Transverse colon (tissue), 4 donors: Measurements from ENCODE around the gene PYGO1.

Experiments used
- EP300 ChIP-seq: sonication (generic); formaldehyde crosslinking; IDR thresholded peaks from one replicate; pipeline ENCODE4 v1.6.1; 2017; ENCODE audit warnings: antibody characterized with exemption, low read depth
- POLR2AphosphoS5 ChIP-seq, 3 donors: sonication (generic); formaldehyde crosslinking; IDR thresholded peaks; one replicate each; pipeline ENCODE4 v1.6.1; 2016; ENCODE audit warnings: antibody characterized with exemption in 3 of 3
- TF ChIP-seq, protein P1 (sequence below), 5 experiments: fragments of 200-600 bp in 3 of 5; fragments of 450-650 bp in 2 of 5; sonication (generic) in 3 of 5; IDR thresholded peaks; 1 replicate in 2 of 5; 2 replicates in 3 of 5; pipeline ENCODE4 v1.5.1; 2016 to 2017; ENCODE audit warnings: antibody characterized with exemption in 5 of 5, inconsistent platforms in 3 of 5, mild to moderate bottlenecking in 2 of 5, moderate library complexity in 1 of 5

- TF ChIP-seq EP300 (no peak), POLR2AphosphoS5 (IDR thresholded peaks at IDR 0.05) (no peak)
- TF ChIP-seq, protein P1, sequence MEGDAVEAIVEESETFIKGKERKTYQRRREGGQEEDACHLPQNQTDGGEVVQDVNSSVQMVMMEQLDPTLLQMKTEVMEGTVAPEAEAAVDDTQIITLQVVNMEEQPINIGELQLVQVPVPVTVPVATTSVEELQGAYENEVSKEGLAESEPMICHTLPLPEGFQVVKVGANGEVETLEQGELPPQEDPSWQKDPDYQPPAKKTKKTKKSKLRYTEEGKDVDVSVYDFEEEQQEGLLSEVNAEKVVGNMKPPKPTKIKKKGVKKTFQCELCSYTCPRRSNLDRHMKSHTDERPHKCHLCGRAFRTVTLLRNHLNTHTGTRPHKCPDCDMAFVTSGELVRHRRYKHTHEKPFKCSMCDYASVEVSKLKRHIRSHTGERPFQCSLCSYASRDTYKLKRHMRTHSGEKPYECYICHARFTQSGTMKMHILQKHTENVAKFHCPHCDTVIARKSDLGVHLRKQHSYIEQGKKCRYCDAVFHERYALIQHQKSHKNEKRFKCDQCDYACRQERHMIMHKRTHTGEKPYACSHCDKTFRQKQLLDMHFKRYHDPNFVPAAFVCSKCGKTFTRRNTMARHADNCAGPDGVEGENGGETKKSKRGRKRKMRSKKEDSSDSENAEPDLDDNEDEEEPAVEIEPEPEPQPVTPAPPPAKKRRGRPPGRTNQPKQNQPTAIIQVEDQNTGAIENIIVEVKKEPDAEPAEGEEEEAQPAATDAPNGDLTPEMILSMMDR (IDR thresholded peaks at IDR 0.05) = no peak
Observed at GRCh38 chr15:55615445-55615844, 27.3 kb upstream of the PYGO1 start.
